GM19240 (cell line): Measurements from ENCODE around the gene SHOC2.

Experiments used
- DNase-seq: peaks from one replicate; pipeline ENCODE4 v3.0.0; 2011; ENCODE audit warnings: low spot score; ENCODE audit not compliant: insufficient read length

The SHOC2 gene

DNA sequence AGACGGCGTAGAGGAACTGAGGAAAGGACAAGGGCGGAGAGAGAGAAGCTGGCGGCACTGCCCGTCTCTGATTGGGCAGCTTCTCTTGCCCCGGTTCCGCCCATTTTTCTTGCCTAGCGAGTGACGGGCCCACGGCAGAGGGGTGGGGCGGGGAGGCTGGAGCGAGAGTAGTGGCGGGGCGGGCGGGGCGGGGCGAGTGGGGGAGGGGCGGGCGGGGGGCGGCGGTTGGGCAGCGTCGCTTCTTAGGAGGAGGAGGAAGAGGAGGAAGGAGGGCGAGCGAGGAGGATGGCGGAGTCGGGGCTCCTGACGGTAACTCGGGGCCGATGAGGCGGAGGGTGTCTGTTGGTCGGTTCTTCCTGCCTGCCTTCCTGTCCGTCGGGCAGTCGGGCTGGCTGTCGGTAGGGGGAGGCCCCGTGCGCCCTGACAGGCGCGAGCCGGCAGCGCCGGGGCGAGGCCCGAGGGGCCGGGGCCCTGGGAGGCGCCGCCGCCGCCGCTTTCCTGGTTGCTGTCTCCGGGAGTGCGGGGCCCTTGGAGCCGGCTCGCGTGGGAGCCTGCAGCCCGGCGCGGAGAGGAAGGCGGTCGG, at the start of gene SHOC2:
SHOC2 (plus strand) TSS at position 256 of the 583 bp plus-strand sequence. CDS start 44,755 bp downstream, outside the sequence.
- DNase-seq: peak; percentile 59

DNA sequence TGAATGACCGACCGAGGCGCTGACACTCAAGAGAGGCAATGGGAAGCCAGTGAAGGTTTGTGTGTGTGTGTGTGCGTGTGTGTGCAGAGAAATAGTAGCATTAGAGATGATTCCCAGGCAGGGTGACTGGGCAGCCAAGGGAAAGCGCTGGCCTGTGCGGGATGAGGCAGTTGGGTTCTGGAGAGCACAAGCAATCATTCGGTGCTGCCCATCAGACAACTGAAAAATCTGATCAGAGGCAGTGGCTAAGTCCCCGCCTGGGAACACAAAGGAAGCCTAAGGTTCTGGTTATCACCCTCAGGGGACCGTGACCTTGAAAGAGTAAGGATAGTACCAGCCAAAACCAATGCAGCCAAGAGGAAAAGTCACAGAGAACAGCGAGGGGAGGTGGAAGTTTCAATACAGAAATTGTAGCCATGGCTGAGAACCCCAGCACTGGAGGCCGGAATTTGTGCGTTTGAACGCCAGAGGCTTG, 48.5 kb upstream of the SHOC2 start:
- DNase-seq: no peak

DNA sequence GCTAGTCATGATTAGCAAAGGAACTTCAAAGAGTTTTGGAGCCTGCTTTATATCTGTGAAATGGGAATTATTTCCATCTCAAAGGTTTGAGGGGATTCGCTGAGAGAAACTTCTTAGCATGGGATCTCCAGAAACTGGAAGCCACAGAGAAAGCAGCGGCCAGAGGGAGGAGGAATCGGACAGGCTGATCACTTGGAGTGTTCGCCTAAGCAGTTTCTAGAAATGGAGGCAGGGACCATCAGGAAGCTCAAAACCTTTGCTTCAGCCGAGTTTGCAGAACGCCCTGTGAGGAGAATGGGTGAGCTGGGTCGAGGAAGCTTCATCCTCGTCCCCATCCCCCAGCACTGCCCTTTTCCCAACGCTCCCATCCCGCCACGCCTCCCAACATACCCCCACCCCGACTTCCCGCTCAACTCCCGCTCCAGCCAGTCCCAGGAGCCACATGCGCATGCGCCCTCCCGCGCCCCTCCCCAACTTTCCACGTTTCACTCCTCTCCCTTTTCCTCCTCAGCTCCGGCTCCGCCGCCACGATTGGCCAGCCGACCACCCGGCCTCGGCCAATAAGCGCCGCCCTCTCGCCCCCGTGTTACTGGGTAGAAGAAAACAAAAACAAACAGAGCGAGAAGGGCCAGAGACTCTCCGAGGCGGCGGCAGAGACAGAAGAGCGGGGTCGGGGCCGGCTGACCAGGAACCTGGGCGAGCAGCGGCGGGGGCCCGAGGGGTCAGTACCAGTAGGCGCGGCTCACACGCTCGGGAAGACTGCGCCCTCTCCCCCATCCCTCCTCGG, 47.9 kb upstream of the SHOC2 start, which contains the start of gene PDCD4:
PDCD4 (plus strand) TSS at position 631 of the 787 bp plus-strand sequence. CDS start 4,100 bp downstream, outside the sequence.
- no peak for DNase-seq

DNA sequence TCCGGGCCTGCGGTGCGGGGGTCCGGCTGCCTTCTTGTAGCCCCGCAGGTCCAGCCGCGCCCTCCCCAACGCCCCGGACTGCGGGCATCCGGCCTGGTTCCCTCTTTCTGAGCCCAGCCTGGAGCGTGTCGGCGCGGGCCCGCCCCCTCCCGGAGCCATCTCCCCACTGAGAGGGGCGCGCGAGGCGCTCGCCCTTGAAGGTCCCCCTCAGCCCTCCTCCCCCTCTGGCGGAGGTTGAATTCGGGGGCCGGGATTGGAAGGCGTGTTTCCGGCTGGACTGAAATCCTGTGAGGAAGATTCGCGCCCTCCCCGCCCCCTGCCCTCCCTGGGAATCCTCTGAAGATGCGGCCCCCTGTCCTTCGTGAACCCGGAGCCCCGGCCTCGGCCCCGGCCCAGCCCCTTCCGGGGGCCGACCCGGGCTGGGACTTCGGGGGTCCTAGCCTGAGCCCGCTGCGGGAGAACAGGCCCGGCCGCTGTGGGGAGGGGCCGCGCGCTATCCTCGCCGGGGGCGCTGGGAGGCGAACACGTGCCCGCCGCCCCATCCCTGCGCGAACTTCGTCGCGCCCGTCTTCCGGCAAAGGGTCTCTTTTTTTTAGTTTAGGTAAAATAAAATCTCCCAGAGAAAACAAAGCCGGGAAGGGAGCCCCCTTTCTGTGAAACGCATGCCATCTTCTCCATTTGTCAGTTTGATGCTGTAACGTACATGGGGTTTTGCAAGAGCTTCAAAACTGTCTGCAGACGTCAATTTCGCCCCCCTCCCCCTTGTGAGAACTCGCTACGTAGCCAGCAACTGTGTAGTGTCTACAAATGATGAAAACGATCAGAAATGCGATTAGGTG, 47.0 kb upstream of the SHOC2 start:
- DNase-seq: no peak

DNA sequence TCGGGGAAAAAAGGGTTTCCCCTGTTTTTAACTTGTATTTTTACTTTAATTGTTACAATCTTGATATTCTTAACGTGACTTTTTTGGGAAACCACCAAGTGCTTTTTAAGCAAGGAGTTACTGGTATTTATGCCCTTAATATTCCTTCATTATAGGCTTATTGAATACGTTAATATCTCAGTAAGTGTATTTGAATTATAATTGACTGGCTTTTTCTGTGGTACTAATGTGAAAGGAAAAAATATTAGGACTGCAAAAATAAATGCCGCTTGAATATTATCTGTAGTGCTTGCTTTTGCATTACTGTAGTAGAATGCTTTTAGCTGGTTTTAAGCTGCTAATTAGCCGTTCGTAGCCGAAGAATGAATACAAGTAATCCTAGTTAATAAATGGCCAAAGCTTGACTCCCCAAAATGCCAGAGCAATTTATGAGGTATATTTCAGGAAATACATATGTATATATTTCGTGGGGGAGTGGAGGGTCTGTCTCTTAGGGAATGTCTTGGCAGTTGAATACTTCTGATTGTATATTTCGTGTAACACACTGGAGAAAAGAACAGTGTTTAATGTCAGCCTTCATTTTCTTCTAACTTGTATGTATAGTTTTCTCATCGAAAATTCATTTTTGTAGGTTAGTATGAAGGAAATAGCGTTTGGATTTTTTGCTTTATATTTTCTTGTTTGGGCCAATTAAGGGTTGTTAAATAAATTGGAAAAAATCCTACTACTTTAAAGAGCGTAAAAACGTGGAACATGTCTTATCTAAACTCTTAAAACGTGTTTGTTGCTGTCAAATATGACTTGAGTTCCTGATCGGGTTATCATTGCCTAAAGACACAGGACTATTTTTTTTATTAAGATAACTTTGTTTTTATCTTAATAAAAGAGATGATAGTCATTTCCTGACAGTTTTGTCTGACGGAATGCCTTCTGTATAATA, 46.1 kb upstream of the SHOC2 start:
- DNase-seq: no peak

DNA sequence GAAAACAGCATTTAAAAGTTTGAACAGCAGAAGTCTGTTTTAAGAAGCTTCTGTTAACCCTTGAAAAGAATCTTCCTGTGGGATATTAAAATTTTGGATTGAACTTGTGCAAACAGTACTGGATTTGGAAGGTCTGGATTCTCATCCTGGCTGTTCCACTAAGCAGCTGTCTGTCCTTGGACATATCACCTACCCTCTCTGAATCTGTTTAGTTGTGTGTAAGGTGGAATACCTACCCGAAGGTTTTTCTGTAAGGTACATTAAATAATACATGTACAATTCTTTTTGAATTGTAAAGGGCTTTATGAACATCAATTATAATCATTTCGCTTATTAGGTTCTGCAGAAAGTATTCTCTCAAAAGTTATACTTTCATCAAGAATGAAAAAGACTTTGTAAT, 45.5 kb upstream of the SHOC2 start:
- DNase-seq: no peak

DNA sequence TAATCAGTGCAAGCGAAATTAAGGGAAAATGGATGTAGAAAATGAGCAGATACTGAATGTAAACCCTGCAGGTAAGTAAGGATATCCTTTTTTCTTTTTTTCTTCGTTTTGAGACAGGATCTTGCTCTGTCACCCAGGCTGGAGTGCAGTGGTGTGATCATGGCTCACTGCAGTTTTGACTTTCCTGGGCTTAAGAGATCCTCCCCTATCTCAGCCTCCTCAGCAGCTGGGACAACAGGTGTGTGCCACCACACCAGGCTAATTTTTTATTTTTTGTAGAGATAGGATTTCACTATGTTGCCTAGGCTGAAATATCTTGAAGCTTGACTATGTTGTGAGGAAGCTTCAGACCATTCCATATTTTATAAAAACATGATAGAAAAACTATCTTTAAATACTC, 43.4 kb upstream of the SHOC2 start:
- no peak for DNase-seq

DNA sequence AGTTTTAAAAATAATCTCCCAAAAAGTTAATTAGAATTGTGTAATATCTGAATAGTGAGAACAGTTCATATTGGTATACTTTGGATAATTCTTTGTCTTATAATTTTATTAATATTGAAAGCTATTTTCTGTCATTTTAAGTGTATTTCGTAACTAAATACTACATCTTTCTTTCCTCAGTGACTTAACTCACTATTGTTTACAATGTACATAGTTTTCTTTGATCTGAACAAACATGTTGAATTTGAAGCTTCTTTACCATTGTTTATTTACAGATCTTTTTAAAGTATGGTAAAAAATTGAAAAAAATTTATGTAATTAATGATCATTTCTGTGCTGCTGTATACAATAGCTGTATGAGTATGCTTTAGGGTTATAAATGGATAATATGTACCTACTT, 42.6 kb upstream of the SHOC2 start:
- no peak for DNase-seq

DNA sequence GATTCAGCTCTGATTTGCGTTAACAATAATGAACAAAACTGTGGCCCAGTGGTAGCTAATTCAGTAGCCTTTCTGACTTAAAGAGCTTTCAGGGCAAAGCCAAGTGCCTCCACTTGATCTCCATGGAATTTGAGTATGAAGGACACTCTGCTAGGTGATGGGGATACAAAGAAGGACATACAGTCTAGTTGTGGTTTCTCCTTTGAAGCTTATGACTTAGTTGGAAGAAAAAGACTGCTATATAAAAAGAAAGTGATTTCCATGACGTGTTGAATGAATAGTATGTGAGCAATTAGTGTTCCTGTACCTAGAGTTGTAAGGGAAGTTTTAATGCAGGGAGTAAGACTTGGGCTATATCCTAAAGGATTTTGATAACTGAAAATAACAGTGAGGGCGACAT, 39.4 kb upstream of the SHOC2 start:
- DNase-seq: no peak

DNA sequence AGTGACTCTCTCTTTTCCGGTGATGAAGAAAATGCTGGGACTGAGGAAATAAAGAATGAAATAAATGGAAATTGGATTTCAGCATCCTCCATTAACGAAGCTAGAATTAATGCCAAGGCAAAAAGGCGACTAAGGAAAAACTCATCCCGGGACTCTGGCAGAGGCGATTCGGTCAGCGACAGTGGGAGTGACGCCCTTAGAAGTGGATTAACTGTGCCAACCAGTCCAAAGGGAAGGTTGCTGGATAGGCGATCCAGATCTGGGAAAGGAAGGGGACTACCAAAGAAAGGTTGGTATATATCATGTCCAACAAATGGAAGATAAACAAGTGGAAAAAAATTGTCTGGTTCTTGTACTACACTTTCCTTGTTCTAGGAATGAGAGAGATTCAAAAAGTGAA, 38.2 kb upstream of the SHOC2 start:
- DNase-seq: no peak

DNA sequence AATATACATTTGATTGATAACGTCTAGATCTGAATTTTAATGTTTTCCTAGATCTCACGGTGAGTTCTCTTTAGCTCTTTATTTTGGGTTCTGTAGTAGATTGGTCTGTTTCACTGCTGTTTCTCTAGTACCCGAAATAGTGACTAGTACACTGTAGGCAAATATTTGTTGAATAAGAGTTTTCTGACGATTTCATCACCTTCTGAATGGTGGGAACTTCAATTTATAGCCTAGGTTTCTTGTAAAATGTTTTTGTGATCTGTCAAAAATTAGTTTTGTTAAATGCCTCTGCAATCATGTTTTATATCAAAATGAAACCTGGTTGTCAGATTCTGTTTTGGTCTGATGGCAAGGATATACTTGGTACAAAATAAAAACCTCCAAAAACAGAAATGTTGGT, 37.5 kb upstream of the SHOC2 start:
- DNase-seq: no peak

DNA sequence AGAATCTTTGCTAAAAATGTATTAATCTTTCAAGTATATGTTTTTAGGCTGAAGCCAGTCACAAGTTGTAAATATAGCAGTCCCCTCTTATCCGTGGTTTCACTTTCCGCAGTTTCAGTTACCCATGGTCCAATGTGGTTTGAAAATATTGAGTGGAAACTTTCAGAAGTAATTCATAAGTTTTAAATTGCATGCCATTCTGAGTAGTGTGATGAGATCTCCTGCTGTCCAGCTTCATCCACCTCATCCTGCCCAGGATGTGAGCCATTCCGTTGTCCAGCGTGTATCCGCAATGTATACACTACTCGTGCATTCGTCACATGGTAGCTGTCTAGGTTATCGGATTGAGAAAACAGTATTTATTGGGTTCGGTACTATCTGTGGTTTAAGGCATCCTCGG, 35.5 kb upstream of the SHOC2 start:
- no peak for DNase-seq

DNA sequence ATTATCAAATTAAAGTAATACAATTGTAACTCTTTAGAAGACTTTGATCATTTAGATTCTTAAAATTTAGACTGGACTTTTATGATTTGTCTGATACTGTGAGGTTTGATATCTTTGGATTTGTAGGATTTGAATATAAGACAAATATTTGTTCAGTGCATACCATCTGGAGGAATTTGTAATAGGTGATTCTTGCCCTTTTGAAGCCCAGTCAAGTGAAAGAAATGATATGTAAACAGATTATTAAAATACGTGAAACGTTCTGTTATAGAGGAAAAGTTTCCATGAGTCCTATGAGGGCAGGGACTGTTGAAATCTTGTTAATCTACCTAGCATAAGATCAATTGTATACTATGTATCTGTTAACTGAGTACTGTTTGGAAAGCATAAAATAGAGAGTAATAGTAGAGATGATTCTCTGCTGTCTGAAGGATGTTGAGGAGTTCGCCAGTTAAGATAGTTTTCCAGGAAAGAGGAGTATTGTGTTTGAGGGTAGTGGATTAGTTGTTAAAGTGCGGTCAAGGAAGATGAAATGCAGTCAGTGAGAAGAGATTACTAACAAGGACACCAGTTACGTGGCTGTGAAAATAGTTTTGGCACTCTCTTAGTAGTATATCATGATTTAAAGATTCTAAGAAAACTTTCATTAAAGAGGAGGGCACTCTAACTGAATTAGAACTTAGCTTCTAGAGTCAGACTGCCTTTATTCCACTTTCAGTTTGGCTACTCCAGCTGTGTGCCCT, 33.3 kb upstream of the SHOC2 start:
- no peak for DNase-seq

DNA sequence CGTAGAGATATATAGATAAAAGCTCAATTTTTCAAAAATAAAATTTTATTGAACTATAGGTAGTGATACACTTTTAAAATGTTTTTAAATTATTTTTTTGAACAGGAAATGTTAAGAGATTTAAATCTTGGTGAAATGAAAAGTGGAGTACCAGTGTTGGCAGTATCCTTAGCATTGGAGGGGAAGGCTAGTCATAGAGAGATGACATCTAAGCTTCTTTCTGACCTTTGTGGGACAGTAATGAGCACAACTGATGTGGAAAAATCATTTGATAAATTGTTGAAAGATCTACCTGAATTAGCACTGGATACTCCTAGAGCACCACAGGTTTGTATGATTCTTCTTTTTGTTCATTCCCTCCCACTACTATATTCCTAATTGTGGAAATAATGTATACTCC, 31.8 kb upstream of the SHOC2 start:
- DNase-seq: no peak

DNA sequence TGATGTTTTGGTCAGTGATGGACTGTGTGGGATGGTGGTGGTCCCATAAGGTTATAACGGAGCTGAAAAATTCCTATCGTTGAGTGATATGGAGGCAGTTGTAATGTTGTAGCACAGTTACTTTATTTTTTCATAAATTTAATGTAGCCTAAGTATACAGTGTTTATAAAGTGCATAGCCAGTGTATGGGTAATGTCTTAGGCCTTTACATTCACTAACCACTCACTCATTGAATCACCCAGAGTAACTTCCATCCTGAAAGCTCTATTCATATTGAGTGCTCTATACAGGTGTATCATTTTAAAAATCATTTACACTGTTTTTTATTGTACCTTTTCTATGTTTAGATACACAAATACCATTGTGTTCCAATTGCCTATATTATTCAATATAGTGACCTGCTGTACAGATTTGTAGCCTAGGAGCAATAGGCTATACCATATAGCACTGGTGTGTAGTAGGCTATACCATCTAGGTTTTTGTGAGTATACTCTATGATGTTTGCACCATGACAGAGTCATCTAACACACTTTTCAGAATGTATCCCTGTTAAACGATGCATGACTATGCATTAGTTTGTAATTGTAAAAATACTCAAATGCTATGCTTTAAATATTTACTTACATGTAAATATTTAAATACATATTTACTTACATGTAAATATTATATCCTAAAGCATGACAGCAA, 26.7 kb upstream of the SHOC2 start:
- DNase-seq: no peak

DNA sequence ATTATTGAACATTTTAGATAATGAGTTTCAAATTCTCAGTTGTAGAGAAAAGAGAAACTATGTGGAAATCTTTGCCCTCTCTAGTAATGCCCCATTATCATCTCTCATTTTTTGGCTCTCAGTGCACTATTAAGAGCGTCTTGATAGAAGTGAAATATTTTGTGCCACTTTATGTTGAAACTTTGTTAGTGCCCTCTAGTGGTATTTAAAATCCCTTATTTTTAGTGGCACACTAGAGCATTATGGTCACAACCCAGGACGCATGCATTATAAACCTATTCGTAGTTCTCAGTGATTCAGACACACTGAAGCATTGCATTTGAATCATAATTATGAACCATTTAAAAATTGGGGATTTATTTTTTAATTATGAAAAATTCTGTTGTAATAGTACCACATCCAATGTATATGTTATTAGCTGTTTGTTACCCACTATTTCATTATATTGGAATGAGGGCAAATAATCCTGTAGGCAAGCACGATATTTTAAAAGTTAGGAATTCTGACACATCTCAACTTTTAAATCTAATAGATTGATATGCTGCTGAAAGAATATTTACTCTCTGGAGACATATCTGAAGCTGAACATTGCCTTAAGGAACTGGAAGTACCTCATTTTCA, 25.7 kb upstream of the SHOC2 start:
- DNase-seq: no peak

DNA sequence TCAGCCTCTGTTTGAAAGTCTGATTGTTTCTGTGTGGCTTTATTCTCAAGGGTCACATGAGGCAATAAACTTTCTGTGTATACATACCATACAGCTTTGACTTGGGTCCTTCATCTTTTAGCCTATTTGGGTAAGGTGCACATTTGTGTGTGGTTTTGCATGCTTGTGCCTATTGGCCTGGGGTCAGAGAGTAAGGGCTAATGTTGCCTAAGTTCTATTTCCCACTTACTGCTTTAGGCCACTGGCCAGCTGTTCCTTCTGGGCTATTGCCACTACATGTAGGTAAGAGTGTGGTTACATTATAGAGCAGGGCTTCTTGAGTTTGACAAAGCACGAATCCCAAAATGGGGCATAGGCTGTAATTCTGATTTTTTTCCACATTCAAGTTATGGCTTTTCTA, 22.2 kb upstream of the SHOC2 start:
- DNase-seq: no peak

DNA sequence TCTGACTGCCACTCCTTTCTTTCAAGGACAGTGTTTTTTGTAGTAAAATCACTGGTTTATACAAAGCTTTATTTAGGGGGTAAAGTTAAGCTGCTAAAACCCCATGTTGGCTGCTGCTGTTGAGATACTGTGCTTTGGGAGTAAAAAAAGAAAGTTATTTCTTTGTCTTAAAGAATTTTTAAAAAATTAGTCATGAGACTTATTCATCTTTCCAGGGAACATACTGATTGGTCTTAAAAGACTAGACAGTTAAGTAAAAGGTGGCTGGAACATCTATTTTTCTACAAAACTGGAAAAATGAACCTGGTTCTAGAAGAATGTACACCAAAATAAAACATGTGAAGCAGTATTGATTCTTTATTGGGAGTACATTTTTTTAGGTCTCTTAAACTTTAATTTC, 21.0 kb upstream of the SHOC2 start:
- DNase-seq: no peak

DNA sequence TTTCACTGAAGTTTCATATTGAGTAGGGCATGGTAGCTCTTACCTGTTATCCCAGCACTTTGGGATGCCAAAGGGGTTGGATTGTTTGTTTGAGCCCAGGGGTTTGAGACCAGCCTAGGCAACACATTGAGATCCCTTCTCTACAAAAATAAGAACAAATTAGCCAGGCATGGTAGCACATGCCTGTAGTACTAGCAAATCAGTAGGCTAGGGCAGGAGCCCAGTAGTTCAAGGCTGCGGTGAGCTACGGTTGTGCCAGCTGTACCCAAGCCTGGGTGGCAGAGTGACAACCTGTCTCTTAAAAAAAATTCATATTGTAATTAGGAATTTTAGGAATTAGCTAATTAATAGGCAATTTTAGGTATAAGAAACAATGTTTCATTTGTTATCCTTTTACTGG, 18.4 kb upstream of the SHOC2 start:
- DNase-seq: no peak
